IPS-18c (cell line): Measurements from ENCODE around the gene TNFSF9.
A peak's percentile ranks its signal among the peaks of the same experiment; 100 is the strongest.

Experiments used
- H3K4me3 ChIP-seq: 2 replicates; pipeline ENCODE4 v1.7.0; 2013; ENCODE audit warnings: low read depth, mild to moderate bottlenecking, low read length, moderate library complexity; ENCODE audit not compliant: insufficient read depth
- H3K9me3 ChIP-seq: one replicate; pipeline ENCODE4 v1.6.1; 2013; ENCODE audit warnings: mild to moderate bottlenecking, low read length, moderate library complexity; ENCODE audit not compliant: control insufficient read depth, insufficient read depth

Gene TNFSF9

GRCh38 chr19:6530386-6531162 lies at the start of gene TNFSF9:
Gene TNFSF9 (plus strand): TSS chr19:6531026. CDS start chr19:6531037, 11 bp downstream.
- Histone ChIP-seq H3K9me3 (peaks cover 3% of the 10 kb centered on the region), H3K4me3 (peak within 1 kb of the TSS; percentile 69)

GRCh38 chr19:6481541-6482342 lies 49.1 kb upstream of the TNFSF9 start, which contains the start of gene DENND1C:
Gene DENND1C (minus strand): TSS chr19:6481787. CDS start chr19:6481695, 92 bp downstream.
- no peaks in the 10 kb centered on the region for H3K9me3 ChIP-seq
- H3K4me3 ChIP-seq: no peak within 1 kb of the TSS

DNA sequence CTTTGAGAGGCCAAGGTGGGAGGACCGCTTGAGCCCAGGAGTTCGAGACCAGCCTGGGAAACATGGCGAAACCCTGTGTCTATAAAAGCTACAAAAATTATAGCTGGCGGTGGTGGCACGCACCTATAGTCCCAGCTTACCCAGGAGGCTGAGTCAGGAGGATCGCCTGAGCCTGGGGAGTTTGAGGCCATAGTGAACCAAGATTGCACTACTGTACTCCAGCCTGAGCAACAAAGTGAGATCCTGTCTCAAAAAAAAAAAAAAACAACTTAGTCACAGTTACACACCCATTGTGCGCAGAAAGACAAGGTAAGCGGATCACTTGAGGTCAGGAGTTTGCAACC lies 48.5 kb upstream of the TNFSF9 start:
- Histone ChIP-seq H3K4me3 (no peak overlapping the region), H3K9me3 (no peaks in the 10 kb centered on the region)

GRCh38 chr19:6483235-6483634 lies 47.6 kb upstream of the TNFSF9 start:
- no peaks in the 10 kb centered on the region for H3K9me3 ChIP-seq
- H3K4me3 ChIP-seq: no peak overlapping the region

- no peak overlapping the region for H3K4me3 ChIP-seq
- no peaks in the 10 kb centered on the region for H3K9me3 ChIP-seq
Observed at GRCh38 chr19:6484230-6484629, 46.6 kb upstream of the TNFSF9 start.

DNA sequence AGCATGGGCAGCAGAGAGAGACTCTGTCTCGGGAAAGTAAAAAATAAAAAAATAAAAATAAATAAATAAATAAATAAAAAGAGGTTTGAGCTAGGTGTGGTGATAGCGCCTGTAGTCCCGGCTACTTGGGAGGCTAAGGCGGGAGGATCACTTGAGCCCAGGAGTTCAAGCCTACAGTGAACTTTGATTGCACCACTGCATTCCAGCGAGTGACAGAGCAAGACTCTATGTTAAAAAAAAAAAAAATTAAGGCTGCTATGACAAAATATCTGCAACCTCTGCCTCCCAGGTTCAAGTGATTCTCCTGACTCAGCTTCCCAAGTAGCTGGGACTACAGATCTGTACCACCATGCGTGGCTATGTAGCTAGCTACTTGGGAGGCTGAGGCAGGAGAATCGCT lies 46.0 kb upstream of the TNFSF9 start:
- H3K4me3 ChIP-seq: no peak overlapping the region

DNA sequence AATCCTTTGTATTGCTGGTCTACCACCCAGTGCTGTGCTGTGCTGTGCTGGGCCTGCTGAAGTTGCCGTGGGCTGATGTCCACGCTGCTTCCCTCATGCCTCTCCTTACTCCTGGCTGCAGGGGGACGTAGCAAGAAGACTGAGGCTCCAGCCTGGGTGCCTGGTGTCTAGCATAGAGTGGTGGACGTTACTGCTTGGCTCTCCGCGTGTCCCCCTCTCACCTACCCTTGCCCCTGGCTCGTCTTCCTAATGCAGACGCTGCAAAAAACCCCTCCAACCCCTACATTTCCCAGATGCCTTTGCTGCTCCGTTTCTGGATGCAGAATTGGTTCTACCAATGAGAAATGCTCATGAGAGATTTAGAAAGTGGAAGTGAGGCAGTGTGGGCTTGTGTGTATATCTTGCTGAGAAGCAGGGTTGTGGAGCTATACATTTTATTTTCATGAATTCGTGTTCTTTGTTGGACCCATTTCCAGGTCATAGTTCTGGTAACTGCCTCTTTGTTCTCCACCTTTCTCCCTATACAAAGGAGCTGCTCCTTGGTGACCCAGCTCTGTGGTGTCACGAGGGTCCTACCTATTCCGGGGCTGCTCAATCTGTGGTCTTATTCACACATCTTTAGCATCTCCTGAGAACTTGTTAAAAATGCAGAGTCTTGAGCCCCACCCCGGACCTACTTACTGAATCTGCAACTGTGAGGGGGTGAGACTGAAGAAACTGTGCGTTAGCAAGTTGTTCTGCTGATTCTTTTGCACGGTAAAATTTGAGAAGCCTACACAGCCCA lies 41.4 kb upstream of the TNFSF9 start:
- no peak overlapping the region for H3K4me3 ChIP-seq

More for the DNA sequence above, 46.0 kb upstream of the TNFSF9 start:
- no peaks in the 10 kb centered on the region for H3K9me3 ChIP-seq

GRCh38 chr19:6490134-6490533 lies 40.7 kb upstream of the TNFSF9 start:
- Histone ChIP-seq H3K4me3 (no peak overlapping the region), H3K9me3 (no peaks in the 10 kb centered on the region)

More for the DNA sequence above, 41.4 kb upstream of the TNFSF9 start:
- no peaks in the 10 kb centered on the region for H3K9me3 ChIP-seq

DNA sequence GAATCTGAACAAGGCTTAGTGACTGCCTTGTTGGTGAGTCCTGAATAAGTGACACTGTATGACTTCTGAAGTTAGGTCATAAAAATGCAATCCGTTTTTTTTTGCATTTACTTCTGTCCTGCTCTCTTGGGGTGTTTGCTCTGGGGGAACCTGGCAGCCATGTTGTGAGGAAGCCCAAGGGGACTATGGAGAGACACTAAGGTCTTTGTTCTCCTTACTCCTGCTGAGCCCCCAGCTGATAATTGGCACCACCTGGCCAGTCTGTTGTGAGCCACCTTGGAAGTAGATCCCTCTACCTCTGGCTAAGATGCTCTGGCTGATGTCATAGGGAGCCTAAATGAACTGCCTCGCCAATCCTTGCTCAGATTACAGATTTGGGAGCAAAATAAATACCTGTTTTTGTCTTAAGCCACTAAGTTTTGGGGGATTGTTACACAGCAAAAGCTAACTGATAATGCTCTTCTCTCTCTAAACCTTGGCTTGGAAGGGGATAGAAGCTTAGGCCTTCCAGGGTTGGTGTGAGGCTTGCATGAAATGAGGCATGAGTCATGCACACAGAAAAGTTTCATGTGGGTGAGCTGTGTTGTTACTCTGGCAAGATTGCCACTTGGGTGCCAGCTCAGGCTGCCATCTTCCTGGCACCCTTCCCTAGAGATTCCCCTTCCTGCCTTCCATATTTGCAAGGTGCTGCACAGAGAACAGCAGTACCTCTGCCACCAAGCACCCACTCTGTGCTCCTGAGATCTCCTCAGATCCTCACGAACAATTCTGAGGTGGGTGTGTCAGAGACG lies 38.8 kb upstream of the TNFSF9 start:
- Histone ChIP-seq H3K4me3 (no peak overlapping the region), H3K9me3 (no peaks in the 10 kb centered on the region)

DNA sequence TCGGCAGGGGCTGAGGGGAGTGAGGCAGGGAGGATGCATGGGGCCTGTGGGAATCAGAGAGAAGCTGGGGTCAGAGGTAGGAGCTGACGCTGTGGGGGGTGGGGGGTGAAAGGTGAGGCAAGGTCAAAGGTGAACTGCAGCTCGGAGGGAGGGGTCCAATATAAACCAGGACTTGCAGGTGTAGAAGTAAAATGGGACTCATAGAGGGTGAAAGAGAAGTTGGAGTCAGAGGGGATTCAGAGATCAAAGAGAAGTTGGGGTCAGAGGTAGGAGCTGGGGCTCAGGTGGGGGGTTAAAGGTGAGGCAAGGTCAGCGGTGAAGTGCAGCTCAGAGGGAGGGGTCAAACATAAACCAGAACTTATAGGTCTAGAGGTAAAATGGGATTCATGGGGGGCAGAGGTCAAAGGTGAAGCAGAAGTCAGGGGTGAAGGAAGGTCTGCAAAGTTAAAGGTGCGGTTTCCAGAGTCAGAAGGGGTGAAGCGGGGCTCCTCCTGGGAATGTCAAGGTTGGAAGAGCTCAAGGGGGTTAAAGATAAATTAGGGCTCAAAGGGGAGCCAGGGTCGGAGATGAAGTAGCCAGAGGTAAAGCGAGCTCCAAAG lies 36.3 kb upstream of the TNFSF9 start:
- Histone ChIP-seq H3K4me3 (no peak overlapping the region), H3K9me3 (no peaks in the 10 kb centered on the region)

DNA sequence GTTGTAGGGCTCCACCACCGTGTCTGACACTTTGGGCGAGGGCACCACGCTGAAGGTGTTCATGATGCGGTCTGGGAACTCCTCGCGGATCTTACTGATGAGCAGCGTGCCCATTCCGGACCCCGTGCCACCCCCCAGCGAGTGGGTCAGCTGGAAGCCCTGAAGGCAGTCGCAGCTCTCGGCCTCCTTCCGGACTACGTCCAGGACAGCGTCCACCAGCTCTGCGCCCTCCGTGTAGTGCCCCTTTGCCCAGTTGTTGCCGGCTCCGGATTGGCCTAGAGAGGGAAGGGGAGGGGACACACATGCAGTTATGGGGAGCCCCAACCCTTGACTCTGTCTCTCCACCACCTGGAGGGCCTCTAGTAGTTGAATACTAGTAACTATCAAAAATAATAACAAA lies 34.9 kb upstream of the TNFSF9 start:
- no peaks in the 10 kb centered on the region for H3K9me3 ChIP-seq

DNA sequence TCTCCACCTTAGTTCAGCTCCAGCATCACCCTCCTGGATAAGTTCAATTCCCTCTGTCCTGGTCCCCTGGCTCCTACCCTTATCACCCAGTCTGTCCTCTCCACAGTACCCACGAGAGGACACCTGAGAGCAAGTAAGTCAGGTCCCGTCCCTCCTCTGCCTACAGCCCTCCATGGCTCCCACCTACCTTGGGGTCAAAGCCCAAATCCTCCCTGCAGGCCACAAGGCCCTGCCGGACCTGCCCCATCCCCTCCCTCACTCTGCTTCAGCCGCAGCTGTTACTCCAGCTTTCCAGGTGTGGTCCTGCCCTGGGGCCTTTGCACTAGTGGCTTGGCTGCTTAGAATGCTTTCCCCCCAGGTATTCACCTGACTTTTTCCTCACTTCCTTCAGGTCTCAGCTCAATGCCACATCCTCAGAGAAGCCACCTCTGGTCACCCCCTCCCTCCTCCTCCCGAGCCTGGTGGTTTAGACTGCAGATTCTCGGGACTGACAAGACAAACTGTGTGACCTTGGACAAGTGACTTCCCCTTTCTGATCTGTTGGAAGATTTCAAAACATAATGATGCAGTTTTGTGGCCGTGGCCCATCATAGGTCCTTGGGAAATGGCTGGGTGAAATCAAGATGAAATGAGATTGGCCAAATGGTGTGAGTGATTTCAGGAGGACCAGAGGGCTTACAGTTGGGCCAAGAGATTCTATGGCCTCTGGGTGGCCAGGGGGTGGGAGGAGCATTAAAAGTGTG lies 32.4 kb upstream of the TNFSF9 start:
- H3K9me3 ChIP-seq: no peaks in the 10 kb centered on the region
- no peak overlapping the region for H3K4me3 ChIP-seq

More for the DNA sequence above, 34.9 kb upstream of the TNFSF9 start:
- no peak overlapping the region for H3K4me3 ChIP-seq

DNA sequence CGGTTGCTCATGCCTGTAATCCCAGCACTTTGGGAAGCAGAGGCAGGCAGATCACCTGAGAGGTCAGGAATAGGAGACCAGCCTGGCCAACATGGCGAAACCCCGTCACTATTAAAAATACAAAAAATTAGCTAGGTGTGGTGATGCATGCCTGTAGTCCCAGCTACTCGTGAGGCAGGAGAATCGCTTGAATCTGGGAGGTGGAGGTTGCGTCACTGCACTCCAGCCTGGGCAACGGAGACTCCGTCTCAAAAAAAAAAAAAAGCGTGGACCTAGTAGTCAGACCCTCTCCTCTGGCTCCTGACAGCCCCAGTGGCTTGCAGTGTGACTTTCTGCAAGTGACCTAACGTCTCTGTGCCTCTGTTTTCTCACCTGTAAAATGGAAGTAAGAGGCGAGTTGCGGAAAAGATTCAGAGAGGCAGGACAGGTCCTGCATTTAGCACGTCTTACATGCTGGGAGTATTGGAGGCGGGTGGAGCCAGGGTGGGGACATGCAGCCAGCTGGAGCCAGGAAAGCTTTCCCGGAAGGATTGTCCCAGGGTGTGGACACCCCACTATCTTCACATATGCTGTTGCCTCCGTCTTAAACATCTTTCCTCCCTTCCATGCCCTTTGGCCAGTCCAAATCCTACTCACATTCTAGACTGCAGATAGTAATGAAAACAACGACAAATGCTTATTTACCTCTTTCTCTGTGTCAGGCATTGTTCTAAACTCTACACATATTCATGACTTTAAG lies 31.6 kb upstream of the TNFSF9 start:
- H3K9me3 ChIP-seq: no peaks in the 10 kb centered on the region
- H3K4me3 ChIP-seq: no peak overlapping the region

DNA sequence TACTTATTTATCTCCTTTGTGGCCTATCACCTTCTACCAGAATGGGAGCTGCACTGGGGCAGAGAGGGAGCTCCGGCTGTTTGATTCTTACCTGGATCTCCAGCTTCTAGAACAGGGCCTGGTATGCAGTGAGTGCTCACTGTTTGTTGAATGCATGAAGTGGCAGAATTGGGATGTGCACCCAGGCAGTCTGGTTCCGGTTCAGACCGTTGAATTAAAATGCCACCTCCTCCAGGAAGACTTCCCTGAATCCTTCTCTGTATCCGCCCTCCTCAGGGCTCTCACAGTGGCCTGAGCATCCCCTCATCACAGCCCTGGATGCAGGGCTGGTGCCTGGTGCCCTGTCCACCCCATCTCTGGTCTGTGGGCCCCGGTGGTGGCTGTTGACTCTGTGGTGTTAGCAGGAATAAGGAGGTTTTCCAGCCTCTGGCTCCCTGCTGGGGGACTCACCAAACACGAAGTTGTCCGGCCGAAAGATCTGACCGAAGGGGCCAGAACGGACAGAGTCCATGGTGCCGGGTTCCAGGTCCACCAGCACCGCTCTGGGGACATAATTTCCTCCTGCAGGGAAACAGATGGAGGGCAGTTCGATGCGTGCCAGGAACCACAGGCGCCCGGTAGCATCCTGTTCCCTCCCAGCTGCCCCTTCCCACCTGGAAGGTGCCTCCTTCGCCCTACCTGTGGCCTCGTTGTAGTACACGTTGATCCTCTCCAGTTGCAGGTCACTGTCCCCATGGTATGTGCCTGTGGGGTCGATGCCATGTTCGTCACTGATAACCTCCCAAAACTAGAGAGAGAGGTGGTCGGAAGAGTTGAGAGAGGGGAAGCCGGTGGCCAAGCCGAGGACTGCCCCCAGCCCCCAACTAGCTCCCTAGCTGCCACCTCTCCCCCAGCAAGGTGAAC lies 29.7 kb upstream of the TNFSF9 start:
- H3K9me3 ChIP-seq: no peaks in the 10 kb centered on the region
- peak overlapping the region; percentile 69 for H3K4me3 ChIP-seq
